Activated CD8-positive, alpha-beta T cell treated with anti-CD3 and anti-CD28 coated beads for 36 hours (primary cell): ENCODE results near the gene SLC52A1. TPM values are rescaled to one million over a fixed set of nuclear protein-coding genes. Genes with fewer than 3 reads are reported as not detected.

Source experiments
- ATAC-seq: fragments of 200-7000 bp; cut with Tn5 transposase; one replicate; pipeline ENCODE4 v1.10.0; 2021; ENCODE audit warnings: mild to moderate bottlenecking, moderate library complexity
- CTCF ChIA-PET: fragments of 350-600 bp; sonication (Branson Sonifier 250); formaldehyde crosslinking; loops from one replicate; lab custom pipeline; 2021; ENCODE audit warnings: antibody characterized with exemption; lab: Charles Lee
- POLR2A ChIA-PET: fragments of 350-600 bp; sonication (Branson Sonifier 250); formaldehyde crosslinking; loops from one replicate; lab custom pipeline; 2021; ENCODE audit warnings: antibody characterized with exemption; lab: Charles Lee
- DNase-seq: peaks from one replicate; pipeline ENCODE4 v3.0.0-alpha.2; 2020
- H3K27ac Mint-ChIP-seq: one replicate; pipeline ENCODE4 v1.8.0; 2021; ENCODE audit warnings: mild to moderate bottlenecking, mixed read lengths
- H3K27me3 Mint-ChIP-seq: one replicate; pipeline ENCODE4 v1.8.0; 2021; ENCODE audit warnings: mixed read lengths
- H3K36me3 Mint-ChIP-seq: one replicate; pipeline ENCODE4 v1.8.0; 2021; ENCODE audit warnings: low read depth, mixed read lengths
- H3K4me1 Mint-ChIP-seq: one replicate; pipeline ENCODE4 v1.8.0; 2021; ENCODE audit warnings: low read depth, mixed read lengths
- H3K4me3 Mint-ChIP-seq: one replicate; pipeline ENCODE4 v1.8.0; 2021; ENCODE audit warnings: mild to moderate bottlenecking, moderate library complexity, mixed read lengths
- H3K9me3 Mint-ChIP-seq: one replicate; pipeline ENCODE4 v1.8.0; 2021; ENCODE audit warnings: mixed read lengths
- intact Hi-C: fragments of 100-400 bp; cut with micrococcal nuclease; formaldehyde crosslinking; loops from one replicate; pipeline ENCODE4 v1.10.0; 2022
- total RNA-seq, 2 experiments: library from RNA; stranded (reverse); gene quantifications; one replicate each; pipeline ENCODE4 v1.2.3, GENCODE V29; 2021
- TF ChIP-seq, protein P1 (sequence below): fragments of 200-600 bp; IDR thresholded peaks from one replicate; pipeline ENCODE4 v1.8.0; 2022; ENCODE audit warnings: antibody characterized with exemption, mild to moderate bottlenecking

SLC52A1 gene
- total RNA-seq, 2 experiments from 2014 or later, result 0.13 to 0.14 TPM

DNA sequence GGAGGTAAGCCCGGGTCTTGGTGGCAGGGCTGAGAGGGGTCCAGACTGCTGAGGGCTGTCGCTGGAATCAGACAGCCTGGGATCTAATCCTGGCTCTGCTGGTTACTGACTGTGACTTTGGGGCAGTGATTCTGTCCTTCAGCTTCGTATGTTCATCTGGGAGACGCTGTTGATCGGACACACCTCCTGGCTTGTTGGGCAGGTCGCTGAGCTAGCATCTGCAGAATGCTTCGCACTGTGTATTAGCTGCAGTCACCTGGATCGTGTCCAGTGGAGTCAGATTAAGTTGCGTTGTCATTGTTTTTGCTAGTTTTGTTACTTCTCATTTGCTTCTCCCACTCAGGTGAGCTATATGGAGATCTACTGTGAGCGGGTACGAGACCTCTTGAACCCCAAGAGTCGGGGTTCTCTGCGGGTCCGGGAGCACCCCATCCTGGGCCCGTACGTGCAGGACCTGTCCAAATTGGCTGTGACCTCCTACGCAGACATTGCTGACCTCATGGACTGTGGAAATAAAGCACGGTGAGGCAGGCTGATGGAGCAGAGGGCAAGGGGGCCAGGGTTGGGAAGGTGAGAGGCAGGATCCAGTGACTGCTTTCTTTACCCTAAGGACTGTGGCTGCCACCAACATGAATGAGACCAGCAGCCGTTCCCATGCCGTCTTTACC lies 33.0 kb downstream of the SLC52A1 start:
- H3K36me3 Mint-ChIP-seq, result peaks cover 35% of the 10 kb centered on the region
- TF ChIP-seq, protein P1, sequence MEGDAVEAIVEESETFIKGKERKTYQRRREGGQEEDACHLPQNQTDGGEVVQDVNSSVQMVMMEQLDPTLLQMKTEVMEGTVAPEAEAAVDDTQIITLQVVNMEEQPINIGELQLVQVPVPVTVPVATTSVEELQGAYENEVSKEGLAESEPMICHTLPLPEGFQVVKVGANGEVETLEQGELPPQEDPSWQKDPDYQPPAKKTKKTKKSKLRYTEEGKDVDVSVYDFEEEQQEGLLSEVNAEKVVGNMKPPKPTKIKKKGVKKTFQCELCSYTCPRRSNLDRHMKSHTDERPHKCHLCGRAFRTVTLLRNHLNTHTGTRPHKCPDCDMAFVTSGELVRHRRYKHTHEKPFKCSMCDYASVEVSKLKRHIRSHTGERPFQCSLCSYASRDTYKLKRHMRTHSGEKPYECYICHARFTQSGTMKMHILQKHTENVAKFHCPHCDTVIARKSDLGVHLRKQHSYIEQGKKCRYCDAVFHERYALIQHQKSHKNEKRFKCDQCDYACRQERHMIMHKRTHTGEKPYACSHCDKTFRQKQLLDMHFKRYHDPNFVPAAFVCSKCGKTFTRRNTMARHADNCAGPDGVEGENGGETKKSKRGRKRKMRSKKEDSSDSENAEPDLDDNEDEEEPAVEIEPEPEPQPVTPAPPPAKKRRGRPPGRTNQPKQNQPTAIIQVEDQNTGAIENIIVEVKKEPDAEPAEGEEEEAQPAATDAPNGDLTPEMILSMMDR, result no peak
- CTCF ChIA-PET, result no interaction called here
- POLR2A ChIA-PET, result interaction anchor here (0.7 to 0.9 kb wide), 2 partner anchors 14 to 15 kb away, joined by 3 to 4 read pairs; no protein-coding TSS in a partner anchor
- peaks cover 9% of the 10 kb centered on the region for H3K4me1 Mint-ChIP-seq
- no peaks in the 10 kb centered on the region for H3K27me3 Mint-ChIP-seq
- H3K27ac Mint-ChIP-seq, result no peak overlapping the region
- intact Hi-C loops, result no loop called here
- H3K4me3 Mint-ChIP-seq, result no peak overlapping the region
- ATAC-seq (no peak), DNase-seq (no peak)
- H3K9me3 Mint-ChIP-seq, result no peaks in the 10 kb centered on the region

DNA sequence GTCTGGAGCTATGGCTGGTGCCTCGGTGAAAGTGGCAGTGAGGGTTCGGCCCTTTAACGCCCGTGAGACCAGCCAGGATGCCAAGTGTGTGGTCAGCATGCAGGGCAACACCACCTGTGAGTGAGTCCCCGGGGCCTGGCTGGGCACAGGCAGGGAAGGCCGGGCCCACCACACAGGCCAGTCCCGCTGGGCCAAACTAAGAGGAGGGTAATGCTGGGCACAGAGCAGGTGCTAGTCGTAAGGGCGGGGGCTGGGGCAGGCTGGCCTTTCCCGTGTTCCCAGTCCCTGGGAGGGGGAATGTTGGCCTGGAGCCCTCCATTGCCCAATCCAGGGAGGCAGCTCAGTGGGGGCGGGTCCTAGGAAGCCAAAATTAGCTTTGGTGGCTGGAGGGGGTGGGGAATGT lies 35.0 kb downstream of the SLC52A1 start:
- ATAC-seq (no peak), DNase-seq (no peak)
- no peak overlapping the region for H3K4me3 Mint-ChIP-seq
- no peaks in the 10 kb centered on the region for H3K9me3 Mint-ChIP-seq
- intact Hi-C loops, result no loop called here
- ChIA-PET POLR2A (interaction anchor here (1.1 to 1.5 kb wide), 3 partner anchors 10 to 18 kb away, joined by 3 to 4 read pairs (median 4); no protein-coding TSS in a partner anchor), CTCF (interaction anchor here (0.9 to 1.2 kb wide), 3 partner anchors 62 to 119 kb away, joined by 3 to 4 read pairs (median 3); no protein-coding TSS in a partner anchor)
- H3K36me3 Mint-ChIP-seq, result peaks cover 26% of the 10 kb centered on the region
- peaks cover 1% of the 10 kb centered on the region for H3K27me3 Mint-ChIP-seq
- TF ChIP-seq, protein P1, result no peak
- H3K27ac Mint-ChIP-seq, result no peak overlapping the region
- H3K4me1 Mint-ChIP-seq, result peaks cover 15% of the 10 kb centered on the region

DNA sequence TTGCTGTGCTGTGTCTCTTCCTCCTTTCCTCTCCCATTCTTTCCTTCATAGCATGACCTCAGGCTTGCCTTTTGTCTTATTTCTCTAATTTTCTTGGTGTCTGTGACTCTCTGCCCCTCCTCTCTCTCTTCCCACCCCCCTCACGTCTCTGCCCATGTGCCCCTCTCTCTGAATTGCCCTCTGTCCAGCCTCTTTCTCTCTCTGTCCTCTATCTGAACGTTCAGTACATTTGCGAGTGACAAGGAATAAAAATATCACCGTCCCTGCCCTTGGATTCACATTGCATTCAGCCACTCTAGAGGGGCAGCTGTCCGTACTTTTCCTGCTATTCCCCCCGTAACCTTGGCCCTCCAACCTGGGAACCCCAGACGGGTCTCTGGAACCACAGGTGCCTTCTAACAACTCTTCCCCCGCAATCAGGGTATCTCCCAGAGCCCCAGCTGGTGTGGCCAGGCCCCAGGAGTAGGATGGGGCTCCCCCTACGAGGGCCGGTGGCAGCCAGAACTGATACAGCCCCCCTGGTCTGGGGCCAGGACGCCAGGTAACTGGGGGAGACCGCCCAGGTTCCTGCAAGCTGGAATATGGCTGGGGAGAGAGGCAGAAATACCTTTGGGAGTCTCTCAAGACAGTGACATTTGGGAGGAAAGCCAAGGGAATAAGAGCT lies 35.7 kb downstream of the SLC52A1 start:
- Mint-ChIP-seq H3K36me3 (peaks cover 24% of the 10 kb centered on the region), H3K4me3 (peak overlapping the region; percentile 79), H3K27ac (no peak overlapping the region), H3K9me3 (no peaks in the 10 kb centered on the region), H3K27me3 (peaks cover 1% of the 10 kb centered on the region), H3K4me1 (peaks cover 17% of the 10 kb centered on the region)
- intact Hi-C loops, result no loop called here
- TF ChIP-seq, protein P1, result no peak
- ChIA-PET CTCF (interaction anchor here (0.7 to 1.2 kb wide), 3 partner anchors 62 to 91 kb away, joined by 3 to 4 read pairs (median 3); no protein-coding TSS in a partner anchor), POLR2A (interaction anchor here (1.0 to 1.5 kb wide), 4 partner anchors 9 to 35 kb away, joined by 3 to 4 read pairs (median 4); partner anchors contain the start of gene SLC52A1)
- DNase-seq (no peak), ATAC-seq (no peak)

DNA sequence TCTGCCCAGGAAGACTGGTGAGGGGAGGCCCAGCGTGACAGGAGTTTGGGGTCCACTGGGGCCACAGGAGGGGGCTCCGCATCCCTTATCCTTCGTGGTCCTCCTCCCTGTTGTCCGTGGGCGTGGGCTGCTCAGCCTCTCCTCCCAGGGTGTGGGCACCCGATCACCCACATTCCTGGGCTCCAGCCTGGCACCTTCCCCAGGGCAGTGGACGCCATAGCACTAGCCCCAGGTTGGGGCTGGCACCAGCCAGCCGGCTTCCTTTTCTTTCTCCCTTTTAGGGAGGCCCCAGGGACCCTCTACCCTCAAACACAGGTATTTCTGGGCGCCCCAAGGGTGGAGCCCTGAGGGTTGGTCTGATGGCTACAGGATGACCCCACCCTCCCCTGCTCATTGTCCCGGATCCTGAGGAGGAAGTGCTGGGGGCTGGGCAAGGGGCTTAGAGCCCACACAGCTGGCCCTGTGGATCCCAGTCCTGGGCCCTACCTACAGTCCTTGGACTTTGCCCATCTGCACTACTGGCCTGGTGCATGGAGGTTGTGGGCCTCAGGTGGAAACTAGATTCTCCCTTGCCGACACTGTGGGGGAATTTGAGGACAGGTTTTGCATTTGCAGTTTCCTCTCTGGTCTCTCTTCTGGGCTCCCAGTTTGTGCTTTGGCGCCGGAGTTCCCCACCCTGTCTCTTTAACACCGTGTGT lies 36.3 kb downstream of the SLC52A1 start:
- TF ChIP-seq, protein P1, result no peak
- Mint-ChIP-seq H3K27me3 (peaks cover 1% of the 10 kb centered on the region), H3K36me3 (peaks cover 20% of the 10 kb centered on the region), H3K27ac (no peak overlapping the region), H3K4me3 (peak overlapping the region; percentile 79), H3K9me3 (no peaks in the 10 kb centered on the region), H3K4me1 (peaks cover 17% of the 10 kb centered on the region)
- peak; percentile 32 for DNase-seq
- intact Hi-C loops, result no loop called here
- ATAC-seq, result no peak
- CTCF ChIA-PET, result interaction anchor here (0.7 kb wide), 1 partner anchor 64 kb away, joined by 4 read pairs; no protein-coding TSS in a partner anchor
- POLR2A ChIA-PET, result interaction anchor here (0.9 to 1.7 kb wide), 4 partner anchors 13 to 58 kb away, joined by 3 to 7 read pairs (median 6); partner anchors contain the start of genes PFN1, RNF167 and SLC52A1
